ENCODE measurements around the gene BDKRB2. TPM values are rescaled to one million over a fixed set of nuclear protein-coding genes. Genes with fewer than 3 reads are reported as not detected.
"Not testable (repeated sequence)": the region's sequence is repeated elsewhere in the genome, so short reads cannot be mapped to it uniquely, and the experiment has no call there.

BDKRB2 gene
- polyA plus RNA-seq, 1 experiment: 182 TPM

DNA sequence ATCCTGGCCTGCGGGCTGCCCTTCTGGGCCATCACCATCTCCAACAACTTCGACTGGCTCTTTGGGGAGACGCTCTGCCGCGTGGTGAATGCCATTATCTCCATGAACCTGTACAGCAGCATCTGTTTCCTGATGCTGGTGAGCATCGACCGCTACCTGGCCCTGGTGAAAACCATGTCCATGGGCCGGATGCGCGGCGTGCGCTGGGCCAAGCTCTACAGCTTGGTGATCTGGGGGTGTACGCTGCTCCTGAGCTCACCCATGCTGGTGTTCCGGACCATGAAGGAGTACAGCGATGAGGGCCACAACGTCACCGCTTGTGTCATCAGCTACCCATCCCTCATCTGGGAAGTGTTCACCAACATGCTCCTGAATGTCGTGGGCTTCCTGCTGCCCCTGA lies 36.0 kb downstream of the BDKRB2 start:
- H3K9me3 ChIP-seq (ENCODE audit: control insufficient read depth, insufficient read depth, low read length): peaks cover 5% of the 10 kb centered on the region; the same call in 1 of the 2 replicates
- H3K4me3 ChIP-seq (ENCODE audit: low read depth, low read length): no peak overlapping the region
- CTCF ChIA-PET: no interaction called here
- DNase-seq (ENCODE audit: low read depth, low spot score): no peak
- POLR2A ChIA-PET: no interaction called here
- TF ChIP-seq, protein P1, sequence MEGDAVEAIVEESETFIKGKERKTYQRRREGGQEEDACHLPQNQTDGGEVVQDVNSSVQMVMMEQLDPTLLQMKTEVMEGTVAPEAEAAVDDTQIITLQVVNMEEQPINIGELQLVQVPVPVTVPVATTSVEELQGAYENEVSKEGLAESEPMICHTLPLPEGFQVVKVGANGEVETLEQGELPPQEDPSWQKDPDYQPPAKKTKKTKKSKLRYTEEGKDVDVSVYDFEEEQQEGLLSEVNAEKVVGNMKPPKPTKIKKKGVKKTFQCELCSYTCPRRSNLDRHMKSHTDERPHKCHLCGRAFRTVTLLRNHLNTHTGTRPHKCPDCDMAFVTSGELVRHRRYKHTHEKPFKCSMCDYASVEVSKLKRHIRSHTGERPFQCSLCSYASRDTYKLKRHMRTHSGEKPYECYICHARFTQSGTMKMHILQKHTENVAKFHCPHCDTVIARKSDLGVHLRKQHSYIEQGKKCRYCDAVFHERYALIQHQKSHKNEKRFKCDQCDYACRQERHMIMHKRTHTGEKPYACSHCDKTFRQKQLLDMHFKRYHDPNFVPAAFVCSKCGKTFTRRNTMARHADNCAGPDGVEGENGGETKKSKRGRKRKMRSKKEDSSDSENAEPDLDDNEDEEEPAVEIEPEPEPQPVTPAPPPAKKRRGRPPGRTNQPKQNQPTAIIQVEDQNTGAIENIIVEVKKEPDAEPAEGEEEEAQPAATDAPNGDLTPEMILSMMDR (IDR thresholded peaks at IDR 0.05; ENCODE audit: low read depth, low read length): no peak
- no peak overlapping the region for H3K27ac ChIP-seq (ENCODE audit: low read depth, low read length)
- no peaks in the 10 kb centered on the region for H3K27me3 ChIP-seq (ENCODE audit: control insufficient read depth, insufficient read depth, low read length)

GRCh38 chr14:96242126-96242525 lies 37.5 kb downstream of the BDKRB2 start:
- TF ChIP-seq, protein P1 (IDR thresholded peaks at IDR 0.05; ENCODE audit: low read depth, low read length): no peak
- CTCF ChIA-PET: interaction anchor here (1.9 kb wide), 1 partner anchor 141 kb away, joined by 6 read pairs; no protein-coding TSS in a partner anchor
- H3K27ac ChIP-seq (ENCODE audit: low read depth, low read length): no peak overlapping the region
- DNase-seq (ENCODE audit: low read depth, low spot score): no peak
- POLR2A ChIA-PET: no interaction called here
- H3K9me3 ChIP-seq (ENCODE audit: control insufficient read depth, insufficient read depth, low read length): peaks cover 5% of the 10 kb centered on the region; the same call in 1 of the 2 replicates
- H3K4me3 ChIP-seq (ENCODE audit: low read depth, low read length): no peak overlapping the region
- H3K27me3 ChIP-seq (ENCODE audit: control insufficient read depth, insufficient read depth, low read length): no peaks in the 10 kb centered on the region

DNA sequence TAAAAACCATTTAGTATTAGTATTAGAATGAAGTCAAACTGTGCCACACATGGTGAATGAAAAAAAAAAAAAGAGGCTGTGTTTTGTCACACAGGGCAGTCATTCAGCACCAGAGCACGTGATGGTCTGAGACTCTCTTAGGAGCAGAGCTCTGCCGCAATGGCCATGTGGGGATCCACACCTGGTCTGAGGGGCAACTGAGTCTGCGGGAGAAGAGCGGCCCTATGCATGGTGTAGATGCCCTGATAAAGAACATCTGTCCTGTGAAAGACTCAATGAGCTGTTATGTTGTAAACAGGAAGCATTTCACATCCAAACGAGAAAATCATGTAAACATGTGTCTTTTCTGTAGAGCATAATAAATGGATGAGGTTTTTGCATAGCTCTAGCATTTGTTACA lies 39.1 kb downstream of the BDKRB2 start:
- TF ChIP-seq, protein P1 (IDR thresholded peaks at IDR 0.05; ENCODE audit: low read depth, low read length): no peak
- peaks cover 5% of the 10 kb centered on the region; the same call in 1 of the 2 replicates for H3K9me3 ChIP-seq (ENCODE audit: control insufficient read depth, insufficient read depth, low read length)
- CTCF ChIA-PET: interaction anchor here (0.6 to 1.6 kb wide), 3 partner anchors 23 to 145 kb away, joined by 3 to 5 read pairs (median 3); no protein-coding TSS in a partner anchor
- H3K27me3 ChIP-seq (ENCODE audit: control insufficient read depth, insufficient read depth, low read length): no peaks in the 10 kb centered on the region
- peak overlapping the region; percentile 39 for H3K27ac ChIP-seq (ENCODE audit: low read depth, low read length)
- POLR2A ChIA-PET: interaction anchor here (0.9 to 1.5 kb wide), 4 partner anchors 9 to 139 kb away, joined by 3 to 5 read pairs (median 4); partner anchors contain the start of gene BDKRB1
- no peak overlapping the region for H3K4me3 ChIP-seq (ENCODE audit: low read depth, low read length)
- no peak for DNase-seq (ENCODE audit: low read depth, low spot score)

DNA sequence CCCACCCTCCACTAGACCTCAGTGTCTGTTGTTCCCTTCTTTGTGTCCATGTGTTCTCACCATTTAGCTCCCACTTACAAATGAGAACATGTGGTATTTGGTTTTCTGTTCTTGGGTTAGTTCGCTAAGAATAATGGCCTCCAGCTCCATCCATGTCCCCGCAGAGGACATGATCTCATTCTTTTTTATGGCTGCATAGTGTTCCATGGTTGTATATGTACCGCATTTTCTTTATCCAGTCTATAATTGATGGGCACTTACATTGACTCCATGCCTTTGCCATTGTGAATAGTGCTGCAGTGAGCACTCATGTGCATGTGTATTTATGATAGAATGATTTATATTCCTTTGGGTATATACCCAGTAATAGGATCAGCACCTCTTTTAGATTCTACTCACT lies 40.4 kb downstream of the BDKRB2 start:
- CTCF ChIA-PET: interaction anchor here (1.0 to 3.3 kb wide), 2 partner anchors 30 to 144 kb away, joined by 3 to 16 read pairs; no protein-coding TSS in a partner anchor
- POLR2A ChIA-PET; H3K9me3 ChIP-seq (ENCODE audit: control insufficient read depth, insufficient read depth, low read length); H3K4me3 ChIP-seq (ENCODE audit: low read depth, low read length); H3K27me3 ChIP-seq (ENCODE audit: control insufficient read depth, insufficient read depth, low read length); H3K27ac ChIP-seq (ENCODE audit: low read depth, low read length); DNase-seq (ENCODE audit: low read depth, low spot score): not testable (repeated sequence)

- ChIA-PET POLR2A (interaction anchor here (0.5 to 1.9 kb wide), 9 partner anchors 10 to 143 kb away, joined by 3 to 9 read pairs (median 4); partner anchors contain the start of gene BDKRB1), CTCF (interaction anchor here (1.0 to 3.3 kb wide), 4 partner anchors 16 to 147 kb away, joined by 3 to 16 read pairs (median 7); no protein-coding TSS in a partner anchor)
- TF ChIP-seq, protein P1 (IDR thresholded peaks at IDR 0.05; ENCODE audit: low read depth, low read length): no peak
- Histone ChIP-seq H3K27me3 (ENCODE audit: control insufficient read depth, insufficient read depth, low read length) (no peaks in the 10 kb centered on the region), H3K27ac (ENCODE audit: low read depth, low read length) (peak overlapping the region; percentile 93), H3K9me3 (ENCODE audit: control insufficient read depth, insufficient read depth, low read length) (no peaks in the 10 kb centered on the region; the same call in 1 of the 2 replicates), H3K4me3 (ENCODE audit: low read depth, low read length) (no peak overlapping the region)
- no peak for DNase-seq (ENCODE audit: low read depth, low spot score)
These were observed 41.3 kb downstream of the BDKRB2 start for GRCh38 chr14:96245710-96246538.

All from AG04450 (cell line).